ENCODE results near the gene MSI2.

The MSI2 gene

DNA sequence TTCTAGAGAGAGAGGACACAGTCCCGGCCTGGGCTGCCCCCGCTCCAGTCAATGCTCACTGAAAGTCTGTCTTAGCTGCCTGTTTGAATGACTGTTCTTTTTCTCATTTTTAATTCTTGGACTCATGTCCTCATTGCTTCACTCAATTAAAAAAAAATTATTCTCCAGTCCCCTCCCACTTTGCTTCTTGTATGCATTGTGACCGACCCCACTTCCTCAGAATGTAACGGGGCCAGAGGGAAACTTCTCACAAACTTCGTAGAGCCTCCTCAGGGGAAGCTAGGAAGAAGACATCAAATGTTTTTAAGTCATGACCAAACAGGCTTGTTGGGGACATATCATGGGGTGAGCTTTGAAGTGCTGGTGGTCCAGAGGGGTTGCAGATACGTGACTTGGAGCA, 375.5 kb downstream of the MSI2 start:
- DNase-seq = no peak

GRCh38 chr17:57632294-57632693, 376.0 kb downstream of the MSI2 start:
- no peak for DNase-seq

DNA sequence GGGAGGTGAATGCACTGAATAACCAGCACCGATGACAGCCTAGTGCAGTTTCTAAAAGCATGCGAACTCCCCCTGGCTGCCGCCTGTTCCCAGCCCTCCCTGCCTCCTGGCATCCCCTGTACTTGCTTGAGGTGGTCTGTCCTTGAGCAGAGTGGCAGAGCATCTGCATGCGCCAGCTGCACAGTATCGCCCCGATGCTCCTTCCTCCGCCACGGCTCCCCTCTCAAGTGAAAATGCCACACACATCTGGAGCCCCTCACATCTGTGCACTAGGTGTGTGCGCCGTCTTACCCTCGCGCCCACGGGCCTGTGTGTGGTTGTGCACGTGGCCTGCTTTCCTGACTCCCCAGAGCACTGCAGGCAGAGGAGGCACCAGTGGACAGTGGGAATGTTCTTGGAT, 376.9 kb downstream of the MSI2 start:
- no peak for DNase-seq

DNA sequence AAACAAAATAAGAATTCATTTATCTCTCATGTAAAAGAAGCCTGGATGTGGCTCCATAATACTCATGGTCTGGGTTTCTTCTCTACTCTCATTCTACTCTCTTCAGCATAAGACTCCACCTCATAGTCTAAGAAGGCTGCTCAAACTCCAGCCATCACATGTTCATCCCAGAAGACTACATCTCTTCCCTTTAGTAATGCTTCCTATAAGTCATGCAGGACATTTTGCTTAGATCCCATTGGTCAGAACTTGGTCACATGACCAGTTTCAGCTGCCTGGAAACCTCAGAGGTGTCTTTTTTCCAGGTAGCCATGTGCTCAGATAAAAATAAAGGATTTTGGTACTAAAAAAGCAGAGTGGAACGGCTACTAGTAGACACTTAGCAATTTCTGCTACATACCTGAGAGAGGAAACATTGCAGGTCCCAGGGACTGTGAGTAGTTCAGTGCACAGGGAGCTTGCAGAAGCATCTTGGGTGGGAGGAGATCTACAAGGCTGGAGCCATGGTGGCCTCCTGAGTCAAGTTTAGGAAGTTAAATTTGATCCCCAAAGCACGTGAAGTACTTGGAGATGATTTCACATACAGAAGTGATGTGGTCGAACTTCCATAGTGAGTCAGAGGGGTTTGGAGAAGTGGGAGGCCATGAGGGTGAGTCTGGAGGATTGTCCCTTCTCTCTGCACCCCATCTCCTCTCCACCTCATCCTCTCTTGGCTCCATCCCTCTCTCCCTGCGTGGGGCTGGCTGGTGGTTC, 378.6 kb downstream of the MSI2 start:
- no peak for DNase-seq

- DNase-seq = no peak
These were observed 380.0 kb downstream of the MSI2 start for GRCh38 chr17:57636274-57636673.

DNA sequence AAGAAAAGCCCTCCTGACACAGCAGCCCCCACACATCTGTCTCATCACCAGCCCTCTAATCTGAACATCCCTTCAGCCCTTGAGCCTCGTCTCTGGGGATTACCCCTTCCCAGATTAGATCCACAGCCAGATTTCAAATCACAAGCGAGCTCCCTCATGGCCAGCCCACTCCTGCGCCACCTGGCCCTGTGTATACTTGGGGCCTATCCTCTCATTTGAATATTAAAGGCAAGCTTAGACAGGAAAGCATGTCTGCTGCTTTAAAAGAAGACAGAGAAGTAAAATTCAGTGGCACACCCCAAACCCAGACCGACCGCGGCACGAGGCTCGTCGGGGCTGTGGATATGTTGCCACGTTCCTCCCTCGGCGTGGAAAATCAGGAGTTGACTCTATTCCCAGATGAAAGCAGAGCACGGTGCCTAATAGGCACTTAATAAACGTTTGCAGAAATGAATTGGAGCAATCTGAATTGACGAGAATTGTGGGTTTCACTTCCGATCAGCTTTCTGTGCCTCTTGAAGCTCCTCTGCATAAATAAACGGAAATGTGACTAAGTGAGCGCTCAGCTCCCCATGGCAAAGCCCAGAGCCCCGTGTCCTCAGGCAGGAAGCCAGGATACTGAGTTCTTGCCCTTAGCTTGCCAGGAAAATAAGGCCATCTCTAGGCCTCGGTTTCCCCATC, 380.8 kb downstream of the MSI2 start:
- DNase-seq = no peak

DNA sequence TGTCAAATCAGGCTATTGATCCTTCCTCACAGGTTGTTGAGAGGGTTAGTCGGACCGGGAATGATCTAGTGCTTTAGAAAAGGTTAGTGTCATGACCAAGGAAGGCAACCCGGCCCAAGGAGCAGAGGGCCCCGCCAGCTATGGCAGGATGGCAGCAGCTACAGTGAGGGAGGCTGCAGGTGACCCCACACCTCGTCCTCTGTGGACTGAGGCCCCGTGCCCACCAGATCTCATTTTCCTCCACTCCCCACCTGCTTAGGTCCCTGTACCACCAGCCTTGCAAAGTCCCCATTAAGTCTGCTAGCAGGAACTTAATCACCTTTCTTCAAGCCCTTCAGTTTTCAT, 381.3 kb downstream of the MSI2 start:
- no peak for DNase-seq

DNA sequence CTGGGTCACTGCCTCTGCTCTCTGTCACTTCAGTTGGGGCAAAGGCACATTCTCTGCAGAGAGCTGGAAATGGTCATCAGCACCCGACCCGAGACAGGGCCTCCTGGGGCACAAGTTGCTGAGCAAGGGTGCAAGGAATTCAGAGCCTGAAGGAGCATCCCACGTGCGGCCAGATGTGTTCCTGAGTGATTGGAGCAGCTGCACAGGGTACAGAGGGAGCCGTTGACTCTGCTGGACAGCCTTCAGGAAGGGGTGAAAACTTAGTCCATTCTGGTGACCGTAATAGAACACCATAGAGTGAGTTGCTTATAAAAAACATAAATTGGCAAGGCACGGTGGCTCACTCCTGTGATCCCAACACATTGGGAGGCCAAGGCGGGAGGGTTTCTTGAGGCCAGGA, 382.0 kb downstream of the MSI2 start:
- DNase-seq = no peak

DNA sequence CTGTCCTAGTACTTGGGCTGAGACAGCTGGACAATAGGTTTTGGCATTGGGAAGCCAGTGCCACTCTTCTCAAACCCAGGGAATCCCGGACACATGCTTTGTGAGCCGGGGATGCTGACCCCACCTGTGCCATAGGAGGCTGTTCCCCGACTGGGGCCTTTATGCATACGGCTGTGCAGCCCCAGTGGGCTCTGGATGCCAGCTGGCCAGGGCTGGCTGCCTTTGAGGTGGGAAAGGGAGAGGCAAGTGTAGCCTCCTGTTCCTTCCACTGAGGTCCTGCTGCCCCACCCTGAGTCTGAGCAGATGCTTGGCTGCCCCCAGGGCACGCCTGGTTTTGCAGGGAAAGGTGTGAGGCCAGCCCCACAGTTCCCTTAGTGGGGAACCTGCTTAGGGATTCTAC, 383.1 kb downstream of the MSI2 start:
- DNase-seq = no peak

DNA sequence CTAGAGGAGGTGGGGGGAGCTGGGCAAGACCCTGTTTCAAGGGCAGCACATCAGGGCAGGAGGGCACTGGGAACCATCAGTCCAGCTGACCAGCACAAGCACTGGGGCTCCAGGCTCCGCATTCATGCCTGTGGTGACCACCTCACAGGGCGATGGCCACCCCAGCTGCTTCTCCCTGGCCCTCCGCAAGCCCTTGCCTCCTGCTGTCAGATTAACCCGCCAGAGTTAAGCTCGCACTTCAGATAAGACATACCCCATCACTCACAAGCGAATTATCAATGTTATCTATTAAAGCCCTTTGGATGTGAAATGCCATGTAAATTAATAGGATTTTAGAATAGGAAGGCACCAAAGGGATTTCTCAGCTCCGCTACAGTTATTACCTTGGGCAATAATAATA, 383.8 kb downstream of the MSI2 start:
- no peak for DNase-seq

- no peak for DNase-seq
These were observed 385.4 kb downstream of the MSI2 start for GRCh38 chr17:57641761-57642160.

- DNase-seq = no peak
These were observed 386.7 kb downstream of the MSI2 start for GRCh38 chr17:57643062-57643461.

DNA sequence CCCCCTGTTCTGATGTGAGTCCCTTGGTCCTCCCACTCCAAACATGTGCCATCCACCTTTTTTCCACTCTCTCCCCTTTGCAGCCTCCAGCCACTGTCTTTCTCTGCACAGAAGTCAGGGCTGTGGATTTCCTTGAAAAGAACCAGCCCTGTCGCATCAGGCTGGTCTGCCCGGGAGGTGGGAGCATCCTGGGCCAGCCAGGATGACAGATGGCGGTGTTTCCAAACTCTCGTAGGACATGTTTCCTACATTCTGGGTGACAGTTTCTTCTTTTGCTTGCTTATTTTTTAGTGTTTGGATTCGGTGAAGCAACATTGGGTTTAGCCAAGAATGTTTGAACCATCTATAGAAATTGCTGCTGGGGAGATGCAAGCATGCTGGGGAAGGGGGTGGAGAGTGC, 388.0 kb downstream of the MSI2 start:
- DNase-seq = no peak

- DNase-seq = no peak
These were observed 389.8 kb downstream of the MSI2 start for GRCh38 chr17:57645950-57646665.

DNA sequence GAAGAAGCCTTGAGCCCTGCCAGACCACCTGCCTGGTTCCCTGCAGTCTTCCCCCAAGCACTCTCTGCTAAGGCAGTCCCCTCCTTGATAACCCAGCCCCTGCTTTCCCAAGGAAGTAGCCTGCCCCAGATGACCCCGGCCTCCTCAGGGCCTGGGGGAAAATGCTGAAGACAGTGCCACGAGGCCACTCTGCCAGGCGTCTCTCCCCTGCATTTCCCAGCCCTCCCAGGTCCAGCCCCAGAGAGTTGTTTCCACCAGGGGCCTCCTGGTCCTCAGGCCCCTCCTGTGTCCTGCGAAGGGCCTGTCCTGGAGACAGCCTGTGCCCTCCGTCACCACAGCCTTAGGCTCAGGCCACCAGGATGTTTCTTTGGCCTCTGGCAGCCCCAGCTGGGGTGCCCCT, 392.4 kb downstream of the MSI2 start:
- no peak for DNase-seq

- no peak for DNase-seq
These were observed 392.9 kb downstream of the MSI2 start for GRCh38 chr17:57649191-57649590.

GRCh38 chr17:57649731-57650484, 393.6 kb downstream of the MSI2 start:
- DNase-seq = no peak

DNA sequence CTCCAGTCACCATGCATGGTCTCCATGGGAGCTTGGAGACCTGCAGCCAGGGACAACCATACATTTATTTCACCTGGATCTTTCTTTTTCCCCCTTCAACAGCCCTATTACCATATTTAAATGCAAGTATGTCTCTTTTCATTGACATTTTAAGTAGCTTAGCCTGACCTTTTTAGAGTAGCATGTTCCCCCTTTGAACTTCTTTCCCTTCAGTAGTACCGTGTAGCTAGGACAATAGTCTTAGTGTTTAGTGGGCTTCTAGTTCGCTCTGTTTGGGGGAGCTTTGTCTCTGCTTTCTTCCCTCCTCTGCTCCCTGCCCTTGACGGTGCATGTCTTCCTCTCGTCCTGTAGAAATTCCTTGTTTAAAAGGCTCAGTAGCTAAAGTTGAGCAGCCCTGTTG, 394.2 kb downstream of the MSI2 start:
- DNase-seq = no peak

- DNase-seq = no peak
These were observed 395.1 kb downstream of the MSI2 start for GRCh38 chr17:57651451-57651850.

DNA sequence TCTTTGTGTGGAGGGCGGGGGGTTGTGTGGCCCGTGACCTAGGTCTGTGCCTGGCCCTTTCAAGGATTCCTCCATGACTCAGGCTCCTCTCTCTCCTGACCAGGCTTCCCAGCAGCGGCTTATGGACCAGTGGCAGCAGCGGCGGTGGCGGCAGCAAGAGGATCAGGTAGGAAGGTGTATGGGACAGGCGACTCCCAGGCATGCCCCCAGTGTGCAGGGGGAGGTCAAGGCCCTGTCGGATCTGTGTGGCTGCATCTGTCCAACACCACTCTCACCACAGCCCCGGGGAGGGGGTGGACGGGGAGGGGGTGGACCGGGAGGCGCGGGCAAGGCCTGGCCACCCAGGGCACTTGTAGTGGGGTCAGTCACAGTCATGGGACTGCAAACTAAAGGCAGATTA, 395.7 kb downstream of the MSI2 start:
- no peak for DNase-seq

GRCh38 chr17:57652811-57653210, 396.5 kb downstream of the MSI2 start:
- no peak for DNase-seq

DNA sequence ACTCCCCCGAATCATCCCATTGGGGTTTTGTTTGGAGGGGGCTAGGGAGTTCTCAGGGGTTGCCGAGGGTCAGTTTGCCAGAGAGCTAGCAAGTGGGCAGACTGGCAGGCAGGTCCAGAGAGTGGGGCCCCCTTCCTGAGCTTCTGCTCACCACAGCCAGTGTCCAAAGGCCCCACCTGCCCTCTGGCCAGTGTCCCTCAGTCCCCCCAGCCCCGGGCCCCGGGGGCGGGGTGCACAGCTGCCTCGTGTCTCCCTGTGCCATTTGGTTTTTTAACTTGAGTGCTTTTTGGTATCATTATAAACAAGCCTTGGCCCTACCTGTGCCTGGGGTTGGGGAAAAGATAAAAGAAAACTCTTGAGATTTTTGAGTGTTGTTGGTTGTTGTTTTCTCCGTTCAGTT, 397.0 kb downstream of the MSI2 start:
- no peak for DNase-seq

GRCh38 chr17:57654040-57654775, 397.9 kb downstream of the MSI2 start:
- DNase-seq = no peak
